GM21515 (cell line): ENCODE measurements around the gene PAK1.

Experiments
- ATAC-seq: cut with Tn5 transposase; IDR thresholded peaks from one replicate; pipeline ENCODE4 v1.9.1; 2021; ENCODE audit not compliant: unreplicated experiment

PAK1 gene

DNA sequence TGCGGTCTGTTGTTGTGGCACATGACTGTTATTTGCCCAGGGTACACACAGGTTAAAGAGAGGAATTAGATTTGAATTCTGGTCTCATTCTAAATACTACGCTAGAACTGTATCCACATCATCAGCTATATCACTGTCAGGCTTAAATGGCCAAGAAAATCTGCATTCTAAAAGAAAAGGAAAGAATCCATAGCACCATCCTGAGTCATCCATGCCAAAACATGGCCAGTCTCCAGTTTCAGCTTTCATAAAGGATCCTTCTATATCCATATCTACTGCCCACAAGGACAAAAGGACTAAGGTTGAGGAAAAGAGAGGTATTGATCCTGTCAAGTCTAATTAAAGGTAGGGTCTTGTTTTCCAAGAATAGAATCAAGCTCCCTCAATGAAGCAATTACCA, 98.8 kb downstream of the PAK1 start:
- ATAC-seq, result no peak

DNA sequence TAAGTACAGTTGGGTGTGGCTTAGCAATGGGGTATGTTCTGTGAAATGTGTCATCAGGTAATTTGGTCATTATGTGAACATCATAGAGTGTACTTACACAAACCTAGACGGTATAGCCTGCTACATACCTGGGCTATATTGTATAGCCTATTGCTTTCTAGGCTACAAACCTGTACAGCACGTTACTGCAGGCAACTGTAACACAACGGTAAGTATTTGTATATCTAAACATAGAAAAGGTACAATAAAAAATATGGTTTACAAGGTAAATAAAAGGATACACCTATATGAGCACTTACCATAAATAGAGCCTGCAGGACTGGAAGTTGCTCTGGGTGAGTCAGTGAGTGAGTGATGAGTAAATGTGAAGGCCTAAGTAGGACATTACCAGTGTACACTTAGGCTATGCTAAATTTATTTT, 99.3 kb downstream of the PAK1 start:
- ATAC-seq, result no peak

DNA sequence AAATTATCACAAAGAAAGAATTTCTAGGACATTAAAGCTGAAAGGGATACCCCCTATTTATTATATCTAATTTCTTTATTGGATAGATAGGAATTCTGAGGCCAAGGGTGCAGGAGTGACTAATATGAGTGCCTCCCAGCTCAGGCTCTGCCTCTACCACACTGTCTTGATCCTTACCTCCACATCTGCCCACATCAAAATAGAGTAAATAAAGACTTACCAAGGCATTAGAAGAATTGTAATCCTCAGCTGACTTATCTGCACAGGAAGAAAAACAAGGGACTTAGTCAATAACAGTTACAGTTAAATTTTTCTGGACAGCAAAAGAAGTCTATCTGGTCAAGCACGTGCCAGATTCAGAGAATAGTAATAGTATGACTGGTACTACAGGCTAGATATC, 99.8 kb downstream of the PAK1 start:
- ATAC-seq, result no peak

DNA sequence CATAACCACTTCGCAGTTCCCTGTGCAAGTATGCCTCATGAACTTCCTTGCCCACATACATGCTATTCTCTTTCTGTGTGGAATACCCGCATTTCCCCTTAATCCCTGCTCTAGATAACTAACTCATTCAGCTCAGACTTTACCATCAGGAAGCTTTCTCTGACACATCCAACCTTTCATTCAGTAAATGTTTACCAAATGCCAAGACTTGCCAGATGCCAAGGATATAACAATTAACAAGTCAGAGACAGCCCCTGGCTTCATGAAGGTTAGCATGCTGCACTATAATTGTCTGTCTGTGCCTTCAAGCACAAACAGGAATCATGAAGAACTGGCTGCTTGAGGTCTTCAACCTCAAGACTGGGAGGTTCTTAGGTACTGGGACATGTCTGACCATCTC, 101.2 kb downstream of the PAK1 start:
- no peak for ATAC-seq

DNA sequence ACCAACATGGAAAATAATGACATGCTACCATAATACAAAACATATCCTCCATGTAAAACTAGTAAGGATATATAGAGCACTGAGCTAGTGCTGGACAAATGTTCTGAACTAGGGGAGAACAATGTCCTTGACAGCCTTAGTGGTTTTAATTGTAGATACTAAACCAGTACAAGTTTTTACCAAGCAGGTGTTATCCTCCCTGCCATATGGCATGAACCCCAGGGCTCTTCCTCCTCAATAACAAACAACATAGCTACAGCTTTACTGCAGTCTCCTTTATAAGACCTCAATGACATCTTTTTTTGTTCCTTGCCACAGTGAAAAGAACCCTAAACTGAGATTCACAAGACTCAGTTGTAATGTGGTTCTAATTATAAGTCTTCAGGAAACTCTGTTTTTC, 102.2 kb downstream of the PAK1 start:
- ATAC-seq, result no peak

GRCh38 chr11:77370217-77370616, 103.7 kb downstream of the PAK1 start:
- no peak for ATAC-seq

GRCh38 chr11:77361184-77361583, 112.7 kb downstream of the PAK1 start:
- no peak for ATAC-seq

DNA sequence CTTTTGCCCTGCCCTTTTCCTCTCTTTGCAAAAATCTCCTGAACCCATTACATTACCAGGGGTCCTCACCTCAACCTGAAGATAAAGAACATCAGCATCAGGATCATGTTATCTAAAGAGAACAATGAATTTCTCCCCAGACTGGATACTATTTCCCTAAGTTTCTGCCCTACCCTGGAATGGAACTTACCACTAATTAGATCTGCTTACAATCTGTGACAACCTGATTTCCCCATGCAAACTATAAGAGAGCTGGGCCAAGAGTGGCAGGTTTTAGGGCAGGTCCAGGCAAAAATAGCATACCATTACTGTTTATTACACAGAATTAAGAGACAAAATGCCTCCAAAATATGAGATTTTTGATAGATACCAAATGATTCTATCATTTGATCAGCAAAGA, 114.4 kb downstream of the PAK1 start:
- ATAC-seq, result no peak

- no peak for ATAC-seq
Observed at GRCh38 chr11:77353131-77353530, 120.8 kb downstream of the PAK1 start.

DNA sequence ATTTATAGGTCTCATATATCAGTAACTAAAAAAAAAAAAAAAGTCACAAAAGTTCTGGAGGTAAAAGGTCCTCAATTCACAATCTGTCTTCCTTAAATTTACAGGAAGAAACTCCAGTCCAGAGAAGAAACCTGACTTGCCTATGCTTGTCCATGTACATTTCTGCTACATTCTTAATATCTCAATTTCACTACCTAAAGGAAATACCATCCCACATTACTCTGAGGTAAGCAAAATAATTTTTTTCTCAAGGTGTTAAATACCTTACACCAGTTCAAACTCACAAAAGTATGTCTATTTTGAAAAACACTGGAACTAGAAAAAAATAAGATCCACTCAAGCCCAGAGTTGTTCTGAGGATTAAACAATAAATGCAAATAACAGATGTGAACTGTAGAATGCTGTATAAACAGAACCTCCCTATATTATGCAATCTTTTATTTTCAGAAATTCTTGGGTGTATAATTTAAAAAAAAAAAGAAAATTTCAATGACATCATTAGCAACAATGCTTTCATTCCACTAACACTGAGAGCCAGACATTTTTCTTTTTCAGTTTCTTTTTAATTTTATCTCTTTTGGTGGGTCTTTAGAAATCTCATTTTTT, 122.5 kb downstream of the PAK1 start:
- no peak for ATAC-seq

GRCh38 chr11:77347948-77348347, 125.9 kb downstream of the PAK1 start:
- no peak for ATAC-seq

DNA sequence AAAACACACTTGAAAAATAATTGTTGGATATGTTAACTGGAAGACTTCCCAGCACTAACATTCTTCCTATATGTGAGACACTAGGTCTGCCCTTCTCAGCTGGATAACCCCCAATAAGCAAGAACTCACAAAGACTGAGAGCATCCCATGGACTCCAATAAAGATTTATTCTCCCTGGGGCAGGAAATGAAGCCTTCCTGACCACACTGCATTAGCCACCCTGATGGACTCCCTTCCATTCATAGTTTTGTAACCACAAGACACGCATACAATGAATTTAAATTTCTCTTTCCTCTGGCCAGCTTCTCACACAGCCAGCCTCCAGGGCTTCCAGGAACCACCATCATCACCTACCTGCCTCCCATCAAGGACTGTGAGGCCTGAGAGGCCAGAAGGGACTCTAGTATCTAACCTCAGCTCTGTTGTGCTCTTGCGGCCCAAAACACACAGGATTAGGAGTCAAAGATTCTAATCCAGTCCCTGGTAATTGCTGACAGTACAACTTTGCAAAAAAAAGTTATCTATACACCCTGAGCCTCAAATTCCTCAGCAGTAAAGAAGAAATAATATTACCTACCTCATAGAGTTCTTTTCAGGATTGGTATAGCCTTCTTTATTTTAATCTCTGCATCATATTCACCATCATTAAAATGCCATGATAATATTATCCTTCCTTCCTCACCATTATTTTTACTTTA, 126.8 kb downstream of the PAK1 start:
- ATAC-seq, result no peak

DNA sequence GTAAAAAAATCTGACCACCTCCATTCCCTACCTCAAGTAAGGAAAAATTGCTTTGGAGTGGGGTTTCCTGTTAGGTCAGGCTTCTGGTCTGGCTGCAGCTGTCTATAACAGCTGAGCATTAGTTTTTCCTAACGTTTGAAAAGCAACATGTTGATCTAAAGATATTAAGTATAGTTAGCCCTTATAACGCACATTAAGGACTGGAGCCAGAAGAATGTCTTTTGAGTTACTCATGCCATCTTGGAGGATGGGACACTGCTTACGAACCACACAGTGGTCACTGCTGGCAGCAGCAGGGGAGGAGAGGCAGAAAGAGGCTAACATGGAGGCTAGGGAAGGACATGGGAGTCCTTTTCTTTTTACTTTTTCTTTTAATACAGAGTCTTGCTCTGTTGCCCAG, 128.3 kb downstream of the PAK1 start:
- ATAC-seq, result no peak

DNA sequence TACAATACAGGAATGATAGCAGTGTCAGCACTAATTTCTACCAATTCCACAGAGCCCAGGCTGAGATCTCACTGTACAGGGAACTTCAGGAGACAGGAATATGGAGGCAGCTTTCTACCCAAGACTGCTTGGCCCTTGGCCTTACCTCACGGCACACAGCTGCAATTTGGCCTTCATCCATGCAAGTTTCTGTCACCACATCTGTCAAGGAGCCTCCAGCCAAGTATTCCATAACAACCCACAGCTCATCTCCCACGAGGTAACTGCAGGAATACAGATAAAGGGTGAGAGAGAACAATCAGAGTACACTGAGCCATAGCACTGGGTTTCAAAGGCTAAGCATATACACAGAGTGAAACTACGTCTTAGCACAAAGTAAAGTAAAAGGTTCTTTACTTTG, 133.4 kb downstream of the PAK1 start:
- ATAC-seq, result no peak

DNA sequence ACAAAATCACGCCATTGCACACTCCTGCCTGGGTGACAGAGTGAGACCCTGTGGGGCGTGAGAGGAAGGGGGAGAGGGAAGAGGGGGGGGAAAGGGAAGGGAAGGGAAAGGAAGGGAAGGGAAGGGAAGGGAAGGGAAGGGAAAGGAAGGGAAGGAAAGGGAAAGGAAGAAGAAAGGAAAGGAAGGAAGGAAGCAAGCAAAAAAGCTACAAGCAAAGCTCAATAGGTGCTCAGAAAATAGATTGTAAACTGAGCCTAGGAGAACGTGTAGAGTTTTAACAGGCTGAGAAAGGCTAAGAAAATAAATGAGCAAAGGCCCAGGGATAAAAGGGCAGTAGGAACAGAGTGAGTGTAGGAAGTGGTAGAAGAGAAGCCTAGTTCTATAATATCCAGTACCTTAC, 141.6 kb downstream of the PAK1 start:
- no peak for ATAC-seq

GRCh38 chr11:77325159-77325558, 148.7 kb downstream of the PAK1 start:
- no peak for ATAC-seq

- ATAC-seq, result no peak
Observed at GRCh38 chr11:77324508-77324907, 149.4 kb downstream of the PAK1 start.

DNA sequence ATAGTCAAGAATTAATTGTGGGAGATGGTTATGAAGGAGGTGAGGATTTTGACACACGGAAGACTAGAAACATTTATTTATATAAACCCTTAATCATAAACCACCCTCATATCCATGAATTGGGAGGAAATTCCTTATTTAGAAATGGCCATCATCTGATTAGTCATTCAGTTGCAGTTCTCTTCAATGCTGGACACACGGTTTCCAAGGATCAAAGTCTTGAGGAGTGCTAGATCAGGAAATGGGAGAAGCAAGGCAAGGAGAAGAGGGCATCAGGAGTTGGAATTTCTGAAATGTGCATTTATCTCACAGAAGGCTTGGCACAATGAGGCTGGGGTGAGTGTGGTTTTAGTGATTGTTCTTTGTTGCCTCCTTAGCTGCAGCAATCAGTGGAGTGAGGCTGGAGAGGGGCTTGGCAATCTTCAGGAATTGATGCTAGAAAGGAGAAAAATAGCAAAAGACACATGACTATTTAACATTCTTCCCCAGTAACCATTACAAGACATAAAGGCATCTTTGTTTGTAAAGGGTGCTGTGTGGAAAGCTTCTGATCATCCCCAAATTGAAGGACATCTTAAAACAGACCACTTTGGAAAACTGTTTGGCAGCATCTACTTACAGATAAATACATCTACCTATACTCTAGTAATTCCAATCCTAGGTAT, 150.8 kb downstream of the PAK1 start:
- ATAC-seq, result no peak

- no peak for ATAC-seq
Observed at GRCh38 chr11:77322506-77322905, 151.4 kb downstream of the PAK1 start.

- no peak for ATAC-seq
Observed at GRCh38 chr11:77320351-77320750, 153.5 kb downstream of the PAK1 start.

DNA sequence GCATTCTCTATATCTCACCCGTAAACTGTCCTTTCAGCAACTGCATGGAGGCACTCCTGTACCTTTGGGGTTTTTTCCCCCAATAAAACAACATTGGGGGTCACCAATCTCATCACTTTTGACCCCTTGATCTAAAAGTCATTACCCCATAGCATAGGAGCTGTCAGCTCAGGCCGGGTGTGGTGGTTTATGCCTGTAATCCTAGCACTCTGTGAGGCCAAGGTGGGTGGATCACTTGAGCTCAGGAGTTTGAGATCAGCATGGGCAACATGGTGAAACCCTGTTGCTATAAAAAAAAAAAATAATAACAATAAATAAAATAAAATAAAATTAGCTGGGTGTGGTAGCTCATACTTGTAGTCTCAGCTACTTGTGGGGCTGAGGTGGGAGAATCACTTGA, 155.3 kb downstream of the PAK1 start:
- no peak for ATAC-seq

GRCh38 chr11:77316733-77317342, 157.1 kb downstream of the PAK1 start:
- no peak for ATAC-seq
